NCI-H1105 treated with DMSO at 0.1 percent for 48 hours (cell line): ENCODE results near the gene CCDC150.
"Not testable (repeated sequence)": the region's sequence is repeated elsewhere in the genome, so short reads cannot be mapped to it uniquely, and the experiment has no call there.

Experiments
- DNase-seq: peaks from one replicate; lab custom pipeline; 2025; lab: John Stamatoyannopoulos, UW

The CCDC150 gene

GRCh38 chr2:196712867-196713266 is 73.4 kb downstream of the CCDC150 start:
- no peak for DNase-seq

GRCh38 chr2:196718419-196719109 is 79.0 kb downstream of the CCDC150 start:
- DNase-seq, result no peak

GRCh38 chr2:196719110-196719872 is 79.8 kb downstream of the CCDC150 start:
- no peak for DNase-seq

- DNase-seq, result no peak
Observed at GRCh38 chr2:196723571-196723970, 84.1 kb downstream of the CCDC150 start.

- no peak for DNase-seq
Observed at GRCh38 chr2:196725218-196725617, 85.7 kb downstream of the CCDC150 start.

GRCh38 chr2:196725882-196726281 is 86.4 kb downstream of the CCDC150 start:
- DNase-seq, result no peak

- DNase-seq, result no peak
Observed at GRCh38 chr2:196729418-196729817, 89.9 kb downstream of the CCDC150 start.

- DNase-seq, result not testable (repeated sequence)
Observed at GRCh38 chr2:196736646-196737045, 97.1 kb downstream of the CCDC150 start.

GRCh38 chr2:196737046-196737445 is 97.5 kb downstream of the CCDC150 start:
- DNase-seq, result no peak

- DNase-seq, result no peak
Observed at GRCh38 chr2:196739031-196739430, 99.5 kb downstream of the CCDC150 start.

- no peak for DNase-seq
Observed at GRCh38 chr2:196742216-196742615, 102.7 kb downstream of the CCDC150 start.

GRCh38 chr2:196742685-196743084 is 103.2 kb downstream of the CCDC150 start:
- no peak for DNase-seq

GRCh38 chr2:196743165-196743564 is 103.7 kb downstream of the CCDC150 start:
- DNase-seq, result no peak

- DNase-seq, result no peak
Observed at GRCh38 chr2:196745711-196746110, 106.2 kb downstream of the CCDC150 start.

- no peak for DNase-seq
Observed at GRCh38 chr2:196747400-196747799, 107.9 kb downstream of the CCDC150 start.

GRCh38 chr2:196748123-196748522 is 108.6 kb downstream of the CCDC150 start:
- DNase-seq, result no peak

GRCh38 chr2:196750291-196750923 is 110.9 kb downstream of the CCDC150 start:
- no peak for DNase-seq

GRCh38 chr2:196750977-196751631 is 111.6 kb downstream of the CCDC150 start:
- DNase-seq, result peak; percentile 14

GRCh38 chr2:196758474-196759377 is 119.2 kb downstream of the CCDC150 start:
- peak; percentile 4 for DNase-seq

GRCh38 chr2:196759378-196759706 is 119.8 kb downstream of the CCDC150 start:
- no peak for DNase-seq

GRCh38 chr2:196767101-196767500 is 127.6 kb downstream of the CCDC150 start:
- DNase-seq, result no peak
